Inflammatory macrophage treated with lipopolysaccharide for 4 hours (primary cell): ENCODE data around the gene DNASE1L1.

ENCODE experiments used
- DNase-seq: peaks from one replicate; pipeline ENCODE4 v3.0.0-alpha.2; 2020

Gene DNASE1L1, protein sequence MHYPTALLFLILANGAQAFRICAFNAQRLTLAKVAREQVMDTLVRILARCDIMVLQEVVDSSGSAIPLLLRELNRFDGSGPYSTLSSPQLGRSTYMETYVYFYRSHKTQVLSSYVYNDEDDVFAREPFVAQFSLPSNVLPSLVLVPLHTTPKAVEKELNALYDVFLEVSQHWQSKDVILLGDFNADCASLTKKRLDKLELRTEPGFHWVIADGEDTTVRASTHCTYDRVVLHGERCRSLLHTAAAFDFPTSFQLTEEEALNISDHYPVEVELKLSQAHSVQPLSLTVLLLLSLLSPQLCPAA

DNA sequence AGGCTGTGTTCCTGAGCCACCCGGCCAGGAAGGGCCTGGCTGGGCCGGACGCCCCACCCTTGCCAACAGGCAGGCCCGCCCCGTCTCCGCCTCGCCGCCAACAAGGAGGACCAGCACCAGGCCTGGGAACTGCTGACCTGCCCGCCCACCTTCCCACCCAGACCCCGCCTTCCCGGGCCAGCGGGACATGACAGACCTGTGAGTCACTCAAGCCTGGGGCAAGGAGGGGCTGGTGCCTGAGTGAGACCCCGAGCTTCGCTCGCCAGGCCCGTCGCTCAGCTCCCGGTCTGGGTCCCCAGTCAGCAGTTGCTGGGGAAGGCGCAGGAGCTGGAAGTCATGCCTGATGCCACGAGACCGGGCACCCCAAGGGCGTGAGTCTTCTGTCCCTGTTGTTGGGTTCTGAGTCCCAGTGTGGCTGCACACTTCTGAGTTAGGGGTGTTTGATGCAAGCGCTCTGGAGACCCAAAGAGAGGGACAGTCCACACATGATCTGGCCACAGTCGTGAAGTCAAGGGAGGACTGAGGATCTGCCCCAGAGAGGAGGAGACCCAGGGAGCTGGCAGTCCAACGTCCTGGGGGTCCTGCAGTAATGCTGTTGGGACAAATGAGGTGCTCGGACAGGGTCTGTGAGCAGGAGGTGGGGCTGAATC is at the start of gene DNASE1L1:
TSS of gene DNASE1L1 (minus strand) at position 33 of the 650 bp plus-strand sequence. CDS start 3,686 bp downstream, outside the sequence.
- DNase-seq: peak; percentile 89

DNA sequence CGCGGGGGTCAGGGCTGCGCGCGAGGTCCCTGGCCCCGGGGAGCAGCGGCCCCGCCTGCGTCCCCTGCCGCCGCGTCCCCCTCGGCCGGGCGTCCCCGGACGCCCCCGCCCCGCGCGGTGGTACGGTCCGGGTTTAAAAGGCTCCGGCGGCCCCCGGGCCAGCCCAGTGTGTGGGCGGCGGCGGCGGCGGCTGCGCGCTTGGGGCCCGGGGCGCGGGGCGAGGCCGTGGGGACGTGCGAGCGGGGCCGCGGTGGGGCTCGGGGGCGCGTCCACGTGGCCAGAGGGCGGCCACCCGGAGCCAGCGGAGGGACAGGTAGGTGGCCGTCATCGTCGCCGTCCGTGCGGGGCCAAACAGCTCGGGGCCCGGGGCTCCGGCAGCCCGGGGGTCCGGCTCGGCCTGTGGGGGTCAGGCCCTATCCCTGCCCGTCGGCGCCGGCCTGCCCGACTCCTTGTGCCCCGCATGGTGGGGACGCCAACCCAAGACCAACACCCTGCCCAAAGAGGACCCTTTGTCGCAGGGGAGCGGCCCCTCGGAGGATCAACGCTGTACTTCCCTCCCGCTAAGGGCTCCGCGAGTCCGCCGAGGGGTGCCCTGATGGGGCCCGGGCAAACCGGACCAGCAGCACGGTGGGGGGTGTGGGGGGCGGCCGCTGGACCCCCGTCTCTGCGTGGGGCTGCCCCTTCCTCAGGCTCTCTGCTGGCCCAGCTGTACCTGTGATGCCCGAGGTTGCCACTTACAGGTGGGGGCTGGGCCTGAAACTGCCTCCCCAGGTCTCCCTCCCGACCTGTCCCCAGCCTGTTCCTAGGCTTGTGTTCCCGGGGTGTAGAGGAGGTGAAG is 49.3 kb upstream of the DNASE1L1 start, which contains the start of gene PLXNA3:
TSS of gene PLXNA3 (plus strand) at position 166 of the 838 bp plus-strand sequence. CDS start 1,903 bp downstream, outside the sequence.
- peak; percentile 45 for DNase-seq

DNA sequence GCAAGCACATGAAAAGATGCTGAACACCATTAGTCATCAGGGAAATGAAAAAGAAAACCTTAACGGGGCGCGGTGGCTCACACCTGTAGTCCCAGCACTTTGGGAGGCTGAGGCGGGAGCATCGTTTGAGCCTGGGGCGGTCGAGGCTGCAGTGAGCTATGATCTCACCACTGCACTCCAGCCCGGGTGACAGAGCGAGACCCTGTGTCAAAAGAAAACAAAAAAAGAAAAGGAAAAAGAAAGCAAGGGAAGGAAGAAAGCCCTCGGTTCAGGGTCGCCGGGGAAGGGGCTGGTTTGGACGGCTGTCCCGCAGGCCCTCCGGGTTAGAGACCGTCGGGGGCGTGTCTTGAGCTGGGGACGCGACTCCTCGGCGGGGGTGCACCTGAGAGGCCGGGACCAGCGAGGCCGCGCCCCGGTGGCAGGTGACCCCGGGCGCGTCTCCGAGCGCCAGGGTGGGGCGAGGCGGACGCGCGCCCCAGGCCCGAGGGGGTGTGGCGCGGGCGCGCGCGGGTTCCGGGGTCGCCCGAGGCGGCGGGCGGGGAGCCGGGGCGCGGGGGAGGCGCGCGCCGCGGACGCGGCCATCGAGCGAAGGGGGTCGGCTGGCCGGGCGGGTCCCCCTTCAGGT is 48.5 kb upstream of the DNASE1L1 start:
- DNase-seq: peak; percentile 32

DNA sequence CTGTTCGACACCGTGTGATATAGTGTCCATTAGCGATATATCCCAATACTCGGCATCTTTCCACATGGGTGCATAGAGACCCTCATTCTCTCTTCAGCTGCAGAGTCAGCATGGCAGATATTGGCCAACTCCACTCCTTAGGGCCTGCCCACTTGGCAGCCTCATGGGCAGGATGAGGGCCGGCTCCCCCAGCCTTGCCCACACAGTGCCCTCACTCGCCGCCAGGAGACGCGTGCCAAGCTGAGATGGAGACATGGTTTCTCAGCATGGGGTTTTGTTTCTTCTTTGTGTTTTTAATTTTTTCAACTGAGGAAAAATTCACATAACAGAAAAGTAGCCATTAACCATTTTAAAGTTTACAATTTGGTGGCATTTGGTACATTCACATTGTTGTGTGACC is 43.8 kb upstream of the DNASE1L1 start:
- no peak for DNase-seq

DNA sequence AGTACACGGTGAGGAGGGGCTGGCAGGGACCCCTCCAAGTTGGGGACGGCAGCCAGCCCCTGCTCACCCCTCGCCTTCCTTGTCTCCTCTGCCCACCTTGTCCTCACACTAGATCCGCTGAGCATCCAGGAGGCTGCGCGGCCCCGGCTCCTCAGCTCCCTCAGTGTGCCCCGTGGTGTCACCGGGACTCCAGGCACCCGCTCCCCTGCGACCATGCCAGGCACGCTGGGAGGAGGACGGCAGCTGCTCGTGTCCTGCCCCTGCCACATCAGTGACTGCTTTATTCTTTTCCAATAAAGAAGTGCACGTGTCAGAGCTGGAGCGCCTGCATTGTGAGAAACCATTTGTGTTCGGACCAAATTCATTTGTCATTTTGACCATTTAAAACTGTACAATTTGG is 41.3 kb upstream of the DNASE1L1 start:
- DNase-seq: no peak

DNA sequence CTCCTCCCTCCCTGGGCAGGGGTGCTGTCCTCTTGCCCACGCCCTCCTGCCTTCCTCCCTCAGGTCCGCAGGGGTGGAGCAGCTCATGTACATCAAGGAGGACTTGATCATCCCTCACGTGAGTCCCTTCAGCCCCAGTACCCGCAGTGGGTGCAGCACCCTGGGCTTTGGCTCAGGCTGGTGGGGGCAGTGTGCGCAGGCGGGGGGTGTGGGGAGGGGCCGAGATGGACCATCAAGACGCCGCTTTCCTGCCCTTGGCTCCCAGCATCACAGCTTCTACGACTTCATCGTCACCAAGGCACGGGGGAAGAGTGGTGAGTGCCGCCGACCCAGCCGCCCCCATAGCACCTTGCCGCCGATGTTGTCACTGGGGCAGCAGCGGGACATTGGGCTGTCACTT is 40.6 kb upstream of the DNASE1L1 start:
- DNase-seq: no peak

DNA sequence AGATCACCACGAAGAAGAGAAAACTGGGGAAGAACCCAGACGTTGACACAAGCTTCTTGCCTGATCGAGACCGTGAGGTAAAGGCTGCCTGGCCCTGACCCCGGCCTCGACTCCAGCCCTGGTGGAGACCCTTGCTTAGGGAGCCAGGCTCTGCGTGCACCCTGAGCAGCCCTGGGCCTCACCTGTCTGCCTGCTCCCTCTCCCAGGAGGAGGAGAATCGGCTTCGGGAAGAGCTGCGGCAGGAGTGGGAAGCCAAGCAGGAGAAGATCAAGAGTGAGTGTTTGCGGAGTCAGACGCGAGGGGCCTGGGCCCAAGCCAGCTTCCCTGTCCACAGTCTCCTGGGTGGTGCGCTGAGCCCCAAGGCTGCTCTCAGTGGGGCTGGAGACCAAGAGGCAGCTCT is 39.4 kb upstream of the DNASE1L1 start:
- no peak for DNase-seq

DNA sequence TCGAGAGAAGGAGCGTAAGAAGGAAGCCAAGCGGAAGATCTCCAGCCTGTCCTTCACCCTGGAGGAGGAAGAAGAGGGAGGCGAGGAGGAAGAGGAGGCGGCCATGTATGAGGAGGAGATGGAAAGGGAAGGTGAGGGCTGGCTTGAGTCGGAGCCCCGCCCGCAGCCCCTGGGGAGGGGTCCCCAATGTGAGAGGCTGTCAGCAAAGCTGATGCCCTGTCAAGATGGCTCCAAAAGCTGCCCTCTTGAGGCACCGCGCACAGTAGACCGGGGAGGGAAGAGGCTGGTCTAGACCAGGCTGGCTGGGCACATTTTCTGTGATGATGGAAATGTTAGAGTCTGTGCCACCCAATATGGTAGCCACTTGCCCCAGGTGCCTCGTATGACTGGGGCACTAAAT is 37.4 kb upstream of the DNASE1L1 start:
- DNase-seq: no peak

DNA sequence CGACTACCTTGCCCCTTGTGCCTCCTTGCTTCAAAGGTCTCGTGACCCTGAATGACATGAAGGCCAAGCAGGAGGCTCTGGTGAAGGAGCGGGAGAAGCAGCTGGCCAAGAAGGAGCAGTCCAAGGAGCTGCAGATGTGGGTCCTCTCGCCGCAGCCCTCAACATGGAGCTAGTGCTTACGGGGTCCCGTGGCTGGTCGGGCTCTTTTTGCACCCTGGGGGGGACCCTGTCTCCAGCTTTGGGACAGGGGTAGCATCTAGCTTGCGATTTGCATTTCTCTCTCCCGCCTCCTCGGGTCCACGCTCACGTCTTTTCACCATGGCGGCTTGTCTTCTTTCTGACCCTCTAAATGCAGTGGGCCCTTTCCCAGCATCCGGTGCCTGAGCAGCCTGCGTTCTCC is 36.7 kb upstream of the DNASE1L1 start:
- no peak for DNase-seq

DNA sequence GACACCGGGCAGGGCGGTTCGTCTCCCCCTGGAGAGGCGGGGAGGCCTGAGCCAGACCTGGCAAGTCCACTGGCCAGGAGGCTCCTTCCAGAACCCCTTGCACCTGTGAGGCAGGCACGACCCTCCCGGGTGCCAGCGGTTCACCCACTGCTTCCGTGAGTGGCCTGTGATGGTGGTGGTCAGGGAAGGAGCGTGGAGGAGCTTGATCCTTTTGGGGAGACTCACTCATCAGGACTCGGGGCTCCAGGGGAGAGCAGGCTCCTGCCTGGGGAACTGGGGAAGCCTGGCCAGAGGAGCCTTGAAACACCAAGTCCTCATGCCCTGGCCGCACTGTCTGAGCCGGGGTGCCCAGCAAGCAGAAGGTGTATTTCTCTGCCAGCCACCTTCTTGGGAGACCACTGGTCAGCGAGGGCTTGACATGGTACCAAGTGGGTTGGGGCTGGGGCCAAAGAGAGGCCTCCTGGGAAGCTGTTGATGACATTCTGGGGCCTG is 35.7 kb upstream of the DNASE1L1 start:
- DNase-seq: no peak

DNA sequence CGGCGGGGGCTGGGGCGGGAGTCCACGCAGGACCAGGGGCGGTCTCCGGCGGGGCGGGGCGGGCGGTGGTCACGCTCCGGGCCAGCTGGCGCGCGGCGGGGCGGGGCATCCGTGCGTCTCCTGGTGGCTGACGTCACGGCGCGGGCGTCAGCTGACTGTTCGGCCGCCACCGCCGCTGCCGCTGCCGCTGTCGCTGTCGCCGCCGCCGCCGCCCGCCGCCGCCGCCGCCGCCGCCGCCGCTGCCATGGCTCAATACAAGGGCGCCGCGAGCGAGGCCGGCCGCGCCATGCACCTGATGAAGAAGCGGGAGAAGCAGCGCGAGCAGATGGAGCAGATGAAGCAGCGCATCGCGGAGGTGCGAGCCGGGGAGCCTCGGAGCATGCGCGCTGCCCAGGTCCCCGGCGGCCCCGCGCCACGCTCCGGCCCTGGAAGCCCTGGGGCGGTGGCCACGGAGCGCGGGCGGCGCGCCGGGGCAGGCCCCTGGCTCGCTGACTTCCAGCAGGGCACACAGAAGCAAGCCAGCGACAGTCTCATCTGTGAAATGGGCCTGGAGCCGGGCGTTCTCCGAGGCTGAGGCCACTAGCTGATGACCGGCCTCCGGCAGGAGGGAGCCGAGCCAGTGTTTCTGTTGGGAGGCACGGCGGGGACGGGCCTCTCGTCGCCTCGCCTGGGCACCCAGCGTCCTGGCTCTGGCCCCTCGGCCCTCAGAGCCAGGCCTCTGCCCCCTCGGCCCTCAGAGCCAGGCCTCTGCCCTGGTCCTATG is 35.1 kb upstream of the DNASE1L1 start, which contains the start of gene FAM50A:
TSS of gene FAM50A (plus strand) at position 150 of the 763 bp plus-strand sequence. CDS start at position 245, 95 bp downstream.
- DNase-seq: peak; percentile 79

DNA sequence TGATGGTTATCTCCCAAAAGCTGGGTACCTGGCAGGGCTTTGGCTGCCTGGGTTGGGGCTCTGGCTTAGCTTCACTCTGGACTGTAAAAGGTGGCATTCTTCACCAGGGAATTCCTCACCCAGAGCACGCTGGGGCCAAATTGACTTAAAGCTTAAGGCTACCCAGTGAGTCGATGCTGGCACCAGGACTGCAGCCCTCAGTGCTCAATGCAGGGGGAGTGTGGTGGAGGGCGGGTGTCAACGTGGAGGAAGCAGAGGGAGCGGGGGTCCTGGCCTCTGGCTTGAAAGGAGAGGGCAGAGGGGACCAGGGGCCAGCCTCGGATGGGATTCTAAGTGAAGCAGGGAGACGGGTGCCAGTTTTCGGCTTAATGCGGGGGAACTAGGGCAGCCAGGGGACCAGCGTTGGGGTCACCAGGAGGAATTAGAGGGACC is 34.4 kb upstream of the DNASE1L1 start:
- DNase-seq: no peak

DNA sequence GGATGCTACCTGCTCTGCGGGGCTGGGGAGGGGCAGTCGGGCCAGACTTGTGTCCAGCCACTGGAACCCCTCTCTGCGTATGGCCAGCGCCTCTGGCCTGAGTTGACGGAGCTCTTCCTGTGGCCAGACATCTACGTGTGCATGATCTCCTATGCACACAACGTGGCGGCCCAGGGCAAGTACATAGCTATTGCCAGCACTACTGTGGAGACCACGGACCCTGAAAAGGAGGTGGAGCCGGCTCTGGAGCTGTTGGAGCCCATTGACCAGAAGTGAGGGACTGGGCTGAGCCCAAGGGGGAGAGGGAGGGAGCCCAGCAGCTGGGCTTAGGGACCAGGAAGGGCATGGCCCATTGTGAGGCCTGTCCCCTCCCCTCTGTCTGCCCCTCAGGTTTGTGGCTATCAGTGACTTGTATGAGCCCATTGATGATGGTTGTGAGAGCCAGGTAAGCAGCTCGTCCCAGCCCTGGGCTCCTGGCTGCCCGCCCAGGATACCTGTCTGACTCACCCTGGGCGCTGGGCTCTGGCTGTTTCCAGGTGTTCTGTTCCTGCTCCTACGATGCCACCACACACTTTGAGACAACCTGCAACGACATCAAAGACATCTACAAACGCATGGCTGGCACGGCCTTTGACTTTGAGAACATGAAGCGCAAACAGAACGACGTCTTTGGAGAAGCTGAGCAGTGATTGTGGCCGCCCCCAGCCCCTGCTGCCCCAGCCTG is 33.1 kb upstream of the DNASE1L1 start:
- no peak for DNase-seq

DNA sequence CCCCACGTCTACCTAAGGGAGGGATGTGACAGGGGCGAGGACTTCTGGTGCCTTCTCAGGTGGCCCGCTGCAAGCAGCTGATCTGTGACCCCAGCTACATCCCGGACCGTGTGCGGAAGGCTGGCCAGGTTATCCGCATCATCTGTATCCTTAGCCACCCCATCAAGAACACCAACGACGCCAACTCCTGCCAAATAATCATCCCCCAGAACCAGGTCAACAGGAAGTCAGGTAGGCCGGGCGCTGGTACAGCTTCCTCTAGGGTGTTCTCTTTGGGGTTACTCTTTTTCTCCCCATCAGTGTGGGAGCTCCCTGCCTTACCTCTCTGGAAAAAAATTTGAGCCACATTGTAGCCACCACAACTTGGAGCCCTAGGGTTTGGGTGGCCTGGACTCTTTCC is 32.5 kb upstream of the DNASE1L1 start:
- DNase-seq: no peak

DNA sequence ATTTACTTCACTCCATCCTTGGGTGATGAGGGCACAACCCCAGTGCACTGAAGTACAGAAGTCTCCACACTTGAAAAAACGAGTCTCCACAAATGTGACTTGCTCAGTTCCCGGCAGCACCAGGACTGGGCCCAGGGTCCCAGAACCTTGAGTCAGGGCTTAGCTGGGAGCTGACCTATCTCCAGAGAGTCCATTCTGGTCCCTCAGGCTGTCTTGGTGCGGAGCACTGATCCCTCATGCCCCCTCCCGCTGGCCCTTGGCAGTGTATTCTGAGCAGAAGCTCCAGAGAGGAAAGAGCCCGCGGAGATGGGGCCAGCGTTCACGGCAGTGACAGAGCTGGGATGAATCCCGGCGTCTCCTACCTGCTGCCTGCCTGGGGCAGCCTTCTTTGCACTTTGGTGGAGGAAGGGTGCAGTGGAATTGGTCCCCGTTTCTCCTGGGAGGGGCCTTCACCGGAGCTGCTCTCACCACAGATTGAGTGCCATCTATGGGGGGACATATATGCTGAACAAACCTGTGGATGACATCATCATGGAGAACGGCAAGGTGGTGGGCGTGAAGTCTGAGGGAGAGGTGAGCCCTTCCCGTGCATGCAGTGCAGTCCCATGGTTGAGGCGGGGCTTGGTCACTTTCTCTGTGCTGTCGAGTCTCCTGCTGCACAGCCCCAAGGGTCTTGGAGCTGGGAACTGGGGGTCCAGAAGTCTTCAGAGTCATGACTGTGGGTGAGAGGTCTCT is 31.7 kb upstream of the DNASE1L1 start:
- DNase-seq: no peak

DNA sequence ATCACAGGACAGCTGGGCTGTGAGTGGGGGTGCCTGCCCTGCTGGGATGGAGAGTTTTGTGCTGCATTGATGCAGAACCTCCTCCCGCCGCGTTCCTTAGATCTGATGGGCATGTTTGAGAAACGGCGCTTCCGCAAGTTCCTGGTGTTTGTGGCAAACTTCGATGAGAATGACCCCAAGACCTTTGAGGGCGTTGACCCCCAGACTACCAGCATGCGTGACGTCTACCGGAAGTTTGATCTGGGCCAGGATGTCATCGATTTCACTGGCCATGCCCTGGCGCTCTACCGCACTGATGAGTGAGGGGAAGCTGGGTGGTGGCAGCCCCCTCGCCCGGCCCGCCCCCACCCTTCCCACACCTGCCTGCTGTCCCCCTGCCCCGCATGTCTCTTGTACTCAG is 30.8 kb upstream of the DNASE1L1 start:
- DNase-seq: no peak

DNA sequence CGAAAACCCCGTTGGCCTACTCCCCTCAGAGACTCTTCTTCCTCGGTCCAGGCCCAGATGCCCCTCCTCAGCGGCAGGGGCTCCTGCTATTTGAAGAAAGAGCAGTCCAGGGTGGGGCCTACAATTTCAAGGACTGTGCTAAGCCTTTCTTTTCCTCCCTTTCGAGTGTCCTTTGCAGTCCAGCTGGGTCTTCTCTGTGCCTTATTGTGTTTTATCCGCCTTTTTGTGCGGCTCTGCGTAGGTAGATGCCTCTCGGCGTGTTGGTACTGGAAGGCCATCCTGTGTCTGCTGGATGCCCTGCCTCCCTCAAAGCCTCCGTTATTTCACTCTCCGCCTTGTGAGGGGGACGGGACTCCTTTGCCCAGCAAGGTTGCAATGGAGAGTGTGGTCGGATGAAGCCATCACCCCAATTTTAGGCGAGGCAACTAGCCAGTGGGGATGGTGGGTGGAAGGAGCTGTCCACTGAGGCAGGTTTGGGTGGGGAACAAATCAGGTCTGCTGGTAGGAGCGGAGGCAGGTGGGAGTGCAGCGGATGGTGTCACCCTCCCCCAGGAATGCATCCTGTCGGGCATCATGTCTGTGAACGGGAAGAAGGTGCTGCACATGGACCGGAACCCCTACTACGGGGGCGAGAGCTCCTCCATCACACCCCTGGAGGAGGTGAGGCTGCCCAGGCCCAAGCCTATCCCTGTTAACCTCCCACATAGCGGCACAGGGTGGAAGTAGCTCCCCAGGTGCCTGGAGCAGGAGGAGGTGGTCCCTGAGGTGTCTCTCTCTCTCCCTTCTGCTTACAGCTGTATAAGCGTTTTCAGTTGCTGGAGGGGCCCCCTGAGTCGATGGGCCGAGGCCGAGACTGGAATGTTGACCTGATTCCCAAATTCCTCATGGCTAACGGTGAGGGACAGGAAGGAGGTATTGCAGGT is 29.2 kb upstream of the DNASE1L1 start:
- DNase-seq: no peak

DNA sequence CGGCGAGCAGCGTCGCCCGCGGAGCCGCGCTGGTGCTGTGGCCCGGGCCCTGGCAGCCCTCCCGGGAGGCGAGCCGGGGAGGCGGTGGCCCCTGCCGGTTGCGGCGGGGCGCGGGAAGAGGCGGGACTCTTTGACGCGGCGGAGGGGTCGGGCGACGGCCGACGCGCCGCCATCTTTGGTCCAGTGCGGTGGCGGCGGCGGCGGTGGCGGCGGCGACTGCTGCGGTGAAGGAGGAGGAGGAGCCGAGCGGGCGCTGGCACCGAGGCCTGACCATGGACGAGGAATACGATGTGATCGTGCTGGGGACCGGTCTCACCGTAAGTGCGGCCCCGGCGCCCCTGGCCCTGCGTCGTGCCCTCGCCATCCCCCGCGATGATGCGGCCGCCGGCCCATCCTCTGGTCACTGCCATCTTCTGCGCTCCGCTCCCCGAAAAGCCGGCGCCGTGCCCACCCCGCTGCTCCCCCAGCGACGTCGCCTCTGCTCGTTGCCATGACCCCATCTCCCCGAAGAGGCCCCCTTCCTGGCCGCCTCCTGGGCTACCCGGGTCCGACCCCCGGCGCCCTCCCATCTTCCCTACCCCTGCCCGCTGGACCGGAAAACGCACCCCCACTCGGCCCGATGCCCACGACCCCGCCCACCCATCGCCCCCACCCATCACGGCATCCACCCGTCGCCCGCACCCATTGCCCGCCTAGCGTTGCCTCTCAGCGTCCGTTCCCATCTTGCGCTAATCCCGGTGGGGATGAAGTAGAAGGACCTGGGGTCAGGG is 28.1 kb upstream of the DNASE1L1 start, which contains the start of gene GDI1:
TSS of gene GDI1 (plus strand) at position 172 of the 770 bp plus-strand sequence. CDS start at position 273, 101 bp downstream.
- peak; percentile 32 for DNase-seq
